GM12892 (cell line): ENCODE results near the gene FAM174C.

Experiments
- POLR2A ChIP-seq: IDR thresholded peaks from 2 replicates; pipeline ENCODE4 v1.6.1; 2011; ENCODE audit warnings: low read depth, low read length, control low read depth
- POLR2AphosphoS5 ChIP-seq: IDR thresholded peaks from 2 replicates; pipeline ENCODE4 v1.6.1; 2011; ENCODE audit warnings: low read depth, low read length, control low read depth

DNA sequence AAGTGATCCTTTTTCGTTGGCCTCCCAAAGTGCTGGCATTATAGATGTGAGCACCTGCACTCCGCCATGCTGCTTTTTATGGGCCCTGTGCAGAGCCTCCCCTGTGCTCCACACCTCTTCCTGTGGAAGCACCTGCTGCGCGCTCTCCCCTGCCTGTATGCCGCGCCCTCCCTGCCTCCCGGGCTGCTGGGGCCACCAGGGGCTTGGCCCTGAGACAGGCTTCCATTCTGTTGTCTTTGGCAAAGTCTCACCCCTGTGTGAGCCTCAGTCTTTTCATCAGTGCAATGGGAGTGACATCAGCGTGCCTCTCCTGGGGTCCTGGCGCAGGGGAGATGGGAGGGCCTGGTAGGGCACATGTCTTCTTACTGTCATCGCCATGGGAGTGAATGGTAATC is 1.3 kb downstream of the FAM174C start:
- TF ChIP-seq POLR2A = peak; percentile 15; the same call in 1 of the 2 replicates
- no peak for TF ChIP-seq POLR2AphosphoS5
